Right cardiac atrium (tissue), 5 donors: Measurements from ENCODE around the gene PCMT1. TPM values are rescaled to one million over a fixed set of nuclear protein-coding genes. Genes with fewer than 3 reads are reported as not detected.
"Not testable (repeated sequence)": the region's sequence is repeated elsewhere in the genome, so short reads cannot be mapped to it uniquely, and the experiment has no call there.

Experiments
- ATAC-seq, 2 donors: fragments of 200-7000 bp; cut with Tn5 transposase; one replicate each; pipeline versions ENCODE4 v1.8.0 to v1.9.1; 2020; ENCODE audit warnings: moderate library complexity in 2 of 2, mild to moderate bottlenecking in 1 of 2
- DNase-seq, 3 donors: peaks; one replicate each; pipeline ENCODE4 v3.0.0-alpha.2; 2020
- H3K27ac ChIP-seq: one replicate; pipeline ENCODE4 v1.5.1; 2013; ENCODE audit warnings: mild to moderate bottlenecking, low read length, control low read depth, moderate library complexity
- H3K27me3 ChIP-seq: one replicate; pipeline ENCODE4 v1.6.1; 2013; ENCODE audit not compliant: control insufficient read depth, insufficient read depth
- H3K4me1 ChIP-seq: one replicate; pipeline ENCODE4 v1.6.1; 2013; ENCODE audit warnings: low read length; ENCODE audit not compliant: control insufficient read depth, insufficient read depth
- H3K4me3 ChIP-seq: one replicate; pipeline ENCODE4 v1.5.1; 2013; ENCODE audit warnings: low read length, control low read depth
- H3K9me3 ChIP-seq: one replicate; pipeline ENCODE4 v1.6.1; 2013; ENCODE audit warnings: low read length; ENCODE audit not compliant: control insufficient read depth
- WGBS: extraction: QIAGEN DNeasy Blood & Tissue Kit; methylation state at CpG from one replicate; pipeline ENCODE4 v1.1.7; 2013; 5-methylcytosine and 5-hydroxymethylcytosine counted together
- intact Hi-C, 4 donors: fragments of 100-400 bp; cut with DNase I; formaldehyde crosslinking; loops; one replicate each; pipeline versions ENCODE4 v1.11.0 to v1.14.0; 2022 to 2023
- polyA plus RNA-seq: library from polyadenylated mRNA; stranded (reverse); fragments of 200-250 nt; gene quantifications from one replicate; pipeline ENCODE4 v1.2.3, GENCODE V29; 2013
- total RNA-seq, 4 donors: library from RNA; stranded (reverse); fragmentation: NEBNext Ultra II Directional; extraction: Animal tissue kit (Norgen Biotek cat#: 25700); gene quantifications; one replicate each; pipeline ENCODE4 v1.2.1, GENCODE V29; 2021
- donor health status: healthy with polysubstance abuse.
- donor health status: DM: no; HTN: yes; CAD: no.
- donor health status: DM: no; HTN: no; CAD: no.
- donor health status: DM: no; HTN: yes; CAD: no; lungs with severe emphysema.
- donor health status: DM: yes; HTN: yes; CAD: no.

Gene PCMT1
- total and polyA plus RNA-seq, 5 donors = 96.4 to 114 (median 111) TPM

DNA sequence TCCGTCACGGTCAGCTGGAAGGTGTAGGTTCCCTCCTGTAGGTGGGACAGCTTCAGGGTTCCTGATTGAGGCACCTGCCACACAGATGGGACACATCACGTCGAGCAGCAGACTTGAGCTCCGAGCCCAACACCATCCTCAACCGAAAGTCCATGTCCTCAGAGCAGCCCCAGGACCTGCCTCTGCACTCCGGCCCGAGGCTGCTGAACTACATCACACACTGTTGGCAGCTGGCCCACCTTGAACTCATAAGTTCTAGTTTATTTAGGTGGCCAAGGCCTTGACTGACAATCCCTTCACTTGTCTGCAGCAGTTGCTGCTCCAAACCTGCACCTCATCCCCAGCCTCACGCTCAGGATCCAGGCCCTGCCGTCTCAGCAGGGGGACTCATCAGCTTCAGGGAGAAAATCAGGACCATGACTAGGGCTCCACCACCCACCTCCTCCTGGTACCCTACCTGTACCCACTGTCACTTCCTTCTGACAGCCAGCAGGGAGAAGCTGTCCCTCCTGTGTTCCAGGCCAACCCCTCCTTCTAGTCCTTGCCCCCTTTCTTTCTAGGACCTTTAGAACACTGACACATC is 93.6 kb downstream of the PCMT1 start:
- Histone ChIP-seq H3K27ac (no peak overlapping the region), H3K4me3 (no peak overlapping the region), H3K27me3 (no peaks in the 10 kb centered on the region), H3K4me1 (peaks cover 2% of the 10 kb centered on the region), H3K9me3 (no peaks in the 10 kb centered on the region)
- peak; percentile 53 to 85 (median 67) for DNase-seq
- 70% methylated on average over 10 of the region's 10 CpGs for WGBS
- intact Hi-C loops = no loop called here
- ATAC-seq = no peak

DNA sequence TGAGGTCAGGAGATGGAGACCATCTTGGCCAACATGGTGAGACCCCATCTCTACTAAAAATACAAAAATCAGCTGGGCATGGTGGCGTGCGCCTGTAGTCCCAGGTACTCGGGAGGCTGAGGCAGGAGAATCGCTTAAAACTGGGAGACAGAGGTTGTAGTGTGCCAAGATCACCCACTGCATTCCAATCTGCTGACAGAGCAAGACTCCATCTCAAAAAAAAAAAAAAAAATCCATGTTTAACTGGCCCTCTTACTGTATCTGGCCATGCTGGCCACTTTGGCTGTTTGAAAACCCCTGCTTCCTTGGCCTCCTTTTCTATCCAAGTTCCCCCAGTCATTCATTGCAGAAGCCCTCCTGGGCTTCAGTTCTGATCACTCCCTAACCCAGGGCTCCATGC is 94.5 kb downstream of the PCMT1 start:
- intact Hi-C loops, H3K4me3 ChIP-seq, H3K4me1 ChIP-seq, H3K27ac ChIP-seq, H3K27me3 ChIP-seq, DNase-seq, H3K9me3 ChIP-seq, ATAC-seq: not testable (repeated sequence)
- WGBS = 86% methylated on average over 4 of the region's 4 CpGs

DNA sequence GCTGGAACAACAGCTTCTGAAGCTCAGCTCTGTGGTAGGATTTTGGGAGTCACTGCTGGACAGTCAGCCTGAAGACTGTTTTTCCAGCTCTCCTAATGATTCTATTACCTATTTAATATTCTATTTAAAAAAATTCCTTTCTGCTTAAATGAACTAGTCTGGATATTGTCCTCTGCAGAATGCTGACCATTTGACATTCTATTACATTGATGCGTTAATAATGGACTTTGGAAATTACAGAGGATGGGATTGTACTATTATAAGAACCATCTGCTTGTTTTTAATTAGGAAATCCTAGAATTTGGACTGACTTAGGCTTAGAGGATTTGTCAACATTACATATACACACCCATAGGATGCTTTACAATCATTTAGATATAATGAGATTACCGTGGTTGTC is 94.9 kb downstream of the PCMT1 start:
- ATAC-seq = no peak
- H3K27ac ChIP-seq = no peak overlapping the region
- H3K4me1 ChIP-seq = peaks cover 2% of the 10 kb centered on the region
- WGBS = 94% methylated on average over 2 of the region's 2 CpGs
- H3K27me3 ChIP-seq = no peaks in the 10 kb centered on the region
- DNase-seq = no peak
- intact Hi-C loops = no loop called here
- no peak overlapping the region for H3K4me3 ChIP-seq
- H3K9me3 ChIP-seq = no peaks in the 10 kb centered on the region

DNA sequence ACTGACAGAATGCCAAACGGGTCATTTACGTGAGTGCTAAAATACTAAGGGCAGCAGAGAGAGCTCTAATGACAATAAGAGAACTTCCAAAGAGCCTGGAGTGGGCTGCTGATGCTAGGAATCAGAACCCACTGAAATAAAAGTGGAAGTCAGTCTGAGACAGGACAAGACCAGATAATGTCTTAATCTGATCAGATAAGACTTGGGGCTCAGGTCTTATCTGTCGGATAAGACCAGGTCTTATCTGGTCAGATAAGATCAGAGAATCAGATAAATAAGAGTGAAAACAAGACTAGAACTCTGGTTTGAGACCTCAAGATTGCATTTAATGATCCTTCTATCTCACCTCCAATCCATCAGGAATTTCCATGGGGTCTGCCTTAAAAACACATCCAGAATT is 96.0 kb downstream of the PCMT1 start:
- Histone ChIP-seq H3K4me3 (no peak overlapping the region), H3K27ac (no peak overlapping the region), H3K9me3 (no peaks in the 10 kb centered on the region), H3K27me3 (no peaks in the 10 kb centered on the region), H3K4me1 (peaks cover 2% of the 10 kb centered on the region)
- ATAC-seq (no peak), DNase-seq (no peak)
- WGBS = 58% methylated on average over 3 of the region's 3 CpGs
- intact Hi-C loops = no loop called here

DNA sequence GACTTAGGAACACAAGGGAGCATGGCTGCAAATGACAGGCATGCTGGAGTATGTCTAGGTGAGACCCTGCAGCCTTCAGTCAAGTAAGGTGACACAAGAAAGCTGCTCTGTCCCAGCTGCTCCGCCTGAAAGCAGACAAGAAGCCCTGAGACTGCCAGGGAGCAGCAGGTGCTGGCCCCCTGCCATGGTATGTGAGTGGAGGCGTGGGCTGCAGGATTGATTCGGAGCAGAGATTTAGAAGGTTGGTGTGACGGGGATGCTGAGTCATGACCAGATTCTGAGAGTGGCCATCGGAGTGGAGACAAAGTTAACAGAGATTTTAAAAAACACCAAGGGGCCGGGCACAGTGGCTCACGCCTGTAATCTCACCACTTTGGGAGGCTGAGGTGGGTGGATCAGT is 96.8 kb downstream of the PCMT1 start:
- intact Hi-C loops = no loop called here
- no peak overlapping the region for H3K27ac ChIP-seq
- 72% methylated on average over 7 of the region's 7 CpGs for WGBS

DNA sequence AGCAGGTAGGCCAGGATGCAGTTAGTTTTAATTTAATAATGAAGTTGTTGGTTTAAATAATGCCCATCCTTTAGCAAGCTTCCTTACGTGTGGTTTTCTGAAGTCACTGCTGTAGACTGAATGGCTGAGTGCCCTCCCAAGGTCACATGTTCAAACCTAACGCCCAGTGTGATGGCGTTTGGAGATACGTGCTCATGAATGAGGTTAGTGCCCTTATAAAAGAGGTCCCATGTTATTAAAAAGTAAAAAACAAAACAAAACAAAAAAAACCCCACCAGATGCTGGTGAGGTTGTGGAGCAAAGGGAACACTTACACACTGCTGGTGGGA is 98.4 kb downstream of the PCMT1 start:
- Histone ChIP-seq H3K27me3 (no peaks in the 10 kb centered on the region), H3K4me1 (peaks cover 2% of the 10 kb centered on the region), H3K27ac (no peak overlapping the region), H3K9me3 (no peaks in the 10 kb centered on the region), H3K4me3 (no peak overlapping the region)
- intact Hi-C loops = no loop called here
- no peak for ATAC-seq
- DNase-seq = no peak
- 79% methylated on average over 4 of the region's 4 CpGs for WGBS

More for the DNA sequence above, 96.8 kb downstream of the PCMT1 start:
- H3K4me1 ChIP-seq = peaks cover 2% of the 10 kb centered on the region
- no peaks in the 10 kb centered on the region for H3K27me3 ChIP-seq
- no peaks in the 10 kb centered on the region for H3K9me3 ChIP-seq
- peak in 1 of 3 donors; percentile 48 for DNase-seq
- no peak for ATAC-seq
- no peak overlapping the region for H3K4me3 ChIP-seq

DNA sequence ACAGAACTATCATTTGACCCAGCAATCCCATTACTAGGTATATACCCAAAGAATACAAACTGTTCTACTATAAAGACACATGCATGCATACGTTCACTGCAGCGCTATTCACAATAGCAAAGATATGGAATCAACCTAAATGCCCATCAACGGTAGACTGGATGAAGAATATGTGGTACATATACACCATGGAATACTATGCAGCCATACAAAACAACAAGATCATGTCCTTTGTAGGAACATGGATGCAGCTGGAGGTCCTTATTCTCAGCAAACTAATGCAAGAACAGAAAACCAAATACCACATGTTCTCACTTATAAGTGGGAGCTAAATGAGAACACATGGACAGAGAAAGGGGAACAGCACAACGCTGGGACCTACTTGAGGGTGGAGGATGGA is 98.8 kb downstream of the PCMT1 start:
- H3K27ac ChIP-seq, H3K27me3 ChIP-seq, intact Hi-C loops, H3K4me3 ChIP-seq, H3K9me3 ChIP-seq, DNase-seq, H3K4me1 ChIP-seq, ATAC-seq: not testable (repeated sequence)
- 69% methylated on average over 4 of the region's 4 CpGs for WGBS

DNA sequence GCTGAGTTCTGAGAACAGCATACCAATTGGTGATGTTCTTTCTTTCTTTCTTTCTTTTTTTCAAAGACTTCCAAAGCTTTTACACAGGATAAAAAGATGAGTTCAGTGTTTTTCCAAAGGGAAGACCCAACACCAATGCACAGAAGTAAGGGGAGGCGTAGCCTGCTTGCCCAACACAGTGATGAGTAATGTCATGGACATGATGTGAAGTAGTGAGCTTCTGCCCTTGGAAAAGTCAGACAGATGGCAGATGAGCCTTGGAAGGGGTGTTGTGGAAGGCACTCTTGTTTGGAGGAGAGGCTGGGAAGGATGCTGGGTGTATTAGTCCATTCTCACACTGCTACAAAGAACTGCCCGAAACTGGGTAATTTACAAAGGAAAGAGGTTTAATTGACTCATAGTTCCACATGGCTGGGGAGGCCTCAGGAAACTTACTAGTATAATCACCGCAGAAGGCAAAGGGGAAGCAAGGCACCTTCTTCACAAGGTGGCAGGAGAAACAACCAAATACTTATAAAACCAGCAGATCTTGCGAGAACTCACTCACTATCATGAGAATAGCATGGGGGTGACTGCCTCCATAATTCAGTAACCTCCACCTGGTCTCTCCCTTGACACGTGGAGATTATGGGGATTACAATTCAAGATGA is 102.0 kb downstream of the PCMT1 start:
- no peaks in the 10 kb centered on the region for H3K27me3 ChIP-seq
- no peak overlapping the region for H3K27ac ChIP-seq
- DNase-seq = no peak
- intact Hi-C loops = no loop called here
- H3K9me3 ChIP-seq = no peaks in the 10 kb centered on the region
- no peak for ATAC-seq
- H3K4me3 ChIP-seq = no peak overlapping the region
- no peaks in the 10 kb centered on the region for H3K4me1 ChIP-seq
- 87% methylated on average over 5 of the region's 5 CpGs for WGBS

DNA sequence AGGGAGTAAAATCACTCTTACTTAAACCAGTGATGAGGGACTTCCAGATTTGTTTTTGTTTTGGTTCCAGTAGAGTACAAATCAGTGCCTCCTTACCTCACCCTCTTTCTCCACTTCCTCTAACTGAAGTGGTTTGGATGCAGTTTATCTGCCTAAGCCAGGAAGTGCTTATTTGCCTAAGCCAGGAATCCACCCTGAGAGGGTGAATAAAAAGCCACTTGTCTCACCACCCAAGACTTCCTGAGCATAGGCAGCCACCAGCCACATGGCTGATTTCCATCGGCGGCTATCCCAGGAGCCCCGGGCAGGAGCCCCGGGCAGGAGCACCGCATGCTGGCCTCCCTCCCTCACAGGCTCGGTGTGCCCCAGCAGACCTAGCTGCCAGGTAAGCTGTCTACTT is 102.6 kb downstream of the PCMT1 start:
- DNase-seq (peak; percentile 37 to 59 (median 52)), ATAC-seq (peak; percentile 77 to 86)
- H3K9me3 ChIP-seq = no peaks in the 10 kb centered on the region
- H3K27me3 ChIP-seq = no peaks in the 10 kb centered on the region
- 44% methylated on average over 6 of the region's 6 CpGs for WGBS
- intact Hi-C loops = no loop called here
- H3K4me1 ChIP-seq = no peaks in the 10 kb centered on the region
- H3K4me3 ChIP-seq = no peak overlapping the region
- no peak overlapping the region for H3K27ac ChIP-seq

DNA sequence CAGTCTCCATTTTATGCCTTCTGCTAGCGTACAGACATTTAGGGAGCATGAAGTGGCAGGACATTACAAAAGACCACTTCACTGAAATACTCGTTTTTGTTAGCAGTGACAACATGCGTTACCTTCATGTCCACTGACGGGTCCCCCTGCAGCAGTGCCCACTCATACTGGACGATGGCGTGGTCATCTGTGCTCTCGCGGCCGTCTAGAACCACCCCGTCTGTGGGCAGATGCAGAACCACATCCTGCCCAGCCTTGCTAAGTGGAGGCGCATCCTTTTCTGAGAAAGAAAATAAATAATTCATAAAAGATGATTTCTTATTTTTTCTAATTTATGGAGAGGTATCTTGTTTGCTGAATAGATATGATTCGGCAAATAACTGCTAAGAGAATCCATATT is 103.3 kb downstream of the PCMT1 start:
- intact Hi-C loops = no loop called here
- no peak for ATAC-seq
- H3K4me3 ChIP-seq = no peak overlapping the region
- WGBS = 92% methylated on average over 12 of the region's 12 CpGs
- no peaks in the 10 kb centered on the region for H3K9me3 ChIP-seq
- no peak overlapping the region for H3K27ac ChIP-seq
- no peak for DNase-seq
- H3K4me1 ChIP-seq = no peaks in the 10 kb centered on the region
- no peaks in the 10 kb centered on the region for H3K27me3 ChIP-seq

DNA sequence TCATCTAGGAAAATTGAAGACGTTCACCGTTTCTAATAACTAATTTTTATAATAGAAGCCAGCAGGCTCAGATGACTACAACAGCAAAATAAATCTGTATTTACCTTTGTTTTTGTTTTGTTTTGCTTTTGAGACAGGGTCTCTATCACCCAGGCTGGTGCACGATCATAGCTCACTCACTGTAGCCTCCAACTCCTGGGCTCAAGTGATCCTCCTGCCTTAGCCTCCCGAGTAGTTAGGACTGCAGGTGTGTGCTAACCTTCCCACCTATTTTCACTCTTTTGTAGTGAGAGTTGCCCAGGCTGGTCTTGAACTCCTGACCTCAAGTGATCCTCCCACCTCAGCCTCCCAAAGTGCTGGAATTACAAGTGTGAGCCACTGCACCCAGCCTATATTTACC is 104.5 kb downstream of the PCMT1 start:
- H3K4me1 ChIP-seq, H3K27ac ChIP-seq, intact Hi-C loops, ATAC-seq, H3K9me3 ChIP-seq, H3K27me3 ChIP-seq, H3K4me3 ChIP-seq, DNase-seq: not testable (repeated sequence)
- 93% methylated on average over 4 of the region's 4 CpGs for WGBS

DNA sequence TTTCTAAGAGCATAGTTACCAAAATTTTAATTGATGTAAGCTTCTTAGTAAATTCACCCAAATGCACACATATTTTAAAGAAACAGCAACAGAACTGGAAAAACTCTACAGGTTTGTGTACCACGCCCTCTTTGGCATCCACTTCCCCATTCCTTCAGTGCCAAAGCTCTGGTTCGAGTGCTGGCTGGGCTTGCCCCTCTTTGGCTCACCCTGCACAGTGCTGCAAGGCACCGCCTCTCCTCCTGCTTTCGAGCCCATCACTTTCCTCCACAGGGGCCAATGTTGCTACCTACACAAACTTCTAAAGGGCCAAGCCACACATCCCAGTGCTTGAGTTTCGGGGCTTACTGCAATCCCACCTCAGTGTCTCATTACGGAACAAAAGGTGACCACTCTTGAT is 105.0 kb downstream of the PCMT1 start:
- Histone ChIP-seq H3K9me3 (no peaks in the 10 kb centered on the region), H3K27ac (no peak overlapping the region), H3K4me3 (no peak overlapping the region), H3K27me3 (no peaks in the 10 kb centered on the region), H3K4me1 (no peaks in the 10 kb centered on the region)
- peak; percentile 38 to 52 (median 51) for DNase-seq
- intact Hi-C loops = no loop called here
- peak; percentile 57 to 67 for ATAC-seq
- 69% methylated on average over 6 of the region's 6 CpGs for WGBS
